Effector memory CD8-positive, alpha-beta T cell (primary cell): ENCODE measurements around the gene GRIP1.

Source experiments
- ATAC-seq: fragments of 150-1000 bp; cut with Tn5 transposase; replicated peaks from 2 replicates; pipeline ENCODE4 v1.10.0; 2021; ENCODE audit warnings: mild to moderate bottlenecking, moderate library complexity
- DNase-seq, 3 experiments: peaks; one replicate each; pipeline ENCODE4 v3.0.0; 2021
- H3K27ac Mint-ChIP-seq, 2 donors: one replicate each; pipeline ENCODE4 v1.8.0; 2022; ENCODE audit warnings: mild to moderate bottlenecking in 2 of 2, mixed read lengths in 2 of 2, moderate library complexity in 2 of 2
- H3K27me3 Mint-ChIP-seq, 2 donors: one replicate each; pipeline ENCODE4 v1.8.0; 2022; ENCODE audit warnings: mixed read lengths in 2 of 2
- H3K36me3 Mint-ChIP-seq: one replicate; pipeline ENCODE4 v1.8.0; 2022; ENCODE audit warnings: mild to moderate bottlenecking, moderate library complexity, mixed read lengths; ENCODE audit not compliant: insufficient read depth
- H3K4me1 Mint-ChIP-seq, 2 donors: one replicate each; pipeline ENCODE4 v1.8.0; 2022; ENCODE audit warnings: low read depth in 2 of 2, mixed read lengths in 2 of 2
- H3K4me3 Mint-ChIP-seq, 2 donors: one replicate each; pipeline ENCODE4 v1.8.0; 2022; ENCODE audit warnings: mild to moderate bottlenecking in 2 of 2, mixed read lengths in 2 of 2, moderate library complexity in 2 of 2
- H3K9me3 Mint-ChIP-seq, 2 donors: one replicate each; pipeline ENCODE4 v1.8.0; 2022; ENCODE audit warnings: mixed read lengths in 2 of 2

The GRIP1 gene

GRCh38 chr12:66679461-66680084, 697 bp upstream of the GRIP1 start:
- no peak for DNase-seq
- Mint-ChIP-seq H3K27me3 (peaks cover 34 to 38% of the 10 kb centered on the region in 2 donors), H3K27ac (no peak overlapping the region), H3K9me3 (no peaks in the 10 kb centered on the region), H3K4me1 (no peaks in the 10 kb centered on the region), H3K4me3 (no peak overlapping the region), H3K36me3 (no peaks in the 10 kb centered on the region)
- no peak for ATAC-seq

GRCh38 chr12:66676241-66676640, 2.6 kb downstream of the GRIP1 start:
- ATAC-seq = no peak
- Mint-ChIP-seq H3K27me3 (peaks cover 35 to 38% of the 10 kb centered on the region in 2 donors), H3K36me3 (no peaks in the 10 kb centered on the region)

GRCh38 chr12:66674495-66675122, 4.3 kb downstream of the GRIP1 start:
- ATAC-seq = no peak
- no peaks in the 10 kb centered on the region for H3K9me3 Mint-ChIP-seq
- H3K4me3 Mint-ChIP-seq = no peak overlapping the region
- DNase-seq = no peak
- no peaks in the 10 kb centered on the region for H3K36me3 Mint-ChIP-seq
- H3K27ac Mint-ChIP-seq = no peak overlapping the region
- H3K27me3 Mint-ChIP-seq = peaks cover 38 to 41% of the 10 kb centered on the region in 2 donors
- H3K4me1 Mint-ChIP-seq = no peaks in the 10 kb centered on the region

More at GRCh38 chr12:66676241-66676640, 2.6 kb downstream of the GRIP1 start:
- Mint-ChIP-seq H3K9me3 (no peaks in the 10 kb centered on the region), H3K27ac (peak overlapping the region in 1 of 2 donors; percentile 55), H3K4me1 (no peaks in the 10 kb centered on the region), H3K4me3 (no peak overlapping the region)
- no peak for DNase-seq

- H3K36me3 Mint-ChIP-seq = no peaks in the 10 kb centered on the region
- no peak overlapping the region for H3K4me3 Mint-ChIP-seq
- no peaks in the 10 kb centered on the region for H3K9me3 Mint-ChIP-seq
- DNase-seq (no peak), ATAC-seq (no peak)
- no peaks in the 10 kb centered on the region for H3K4me1 Mint-ChIP-seq
- peaks cover 49 to 65% of the 10 kb centered on the region in 2 donors for H3K27me3 Mint-ChIP-seq
- H3K27ac Mint-ChIP-seq = no peak overlapping the region
These were observed 9.3 kb downstream of the GRIP1 start for GRCh38 chr12:66669541-66669940.

GRCh38 chr12:66668311-66668710, 10.6 kb downstream of the GRIP1 start:
- H3K27me3 Mint-ChIP-seq = peaks cover 46 to 57% of the 10 kb centered on the region in 2 donors
- no peak for DNase-seq
- H3K4me1 Mint-ChIP-seq = no peaks in the 10 kb centered on the region
- H3K4me3 Mint-ChIP-seq = no peak overlapping the region
- H3K9me3 Mint-ChIP-seq = no peaks in the 10 kb centered on the region
- no peaks in the 10 kb centered on the region for H3K36me3 Mint-ChIP-seq
- no peak overlapping the region for H3K27ac Mint-ChIP-seq
- ATAC-seq = no peak

- Mint-ChIP-seq H3K9me3 (no peaks in the 10 kb centered on the region), H3K36me3 (no peaks in the 10 kb centered on the region), H3K4me3 (no peak overlapping the region), H3K27ac (no peak overlapping the region), H3K4me1 (no peaks in the 10 kb centered on the region), H3K27me3 (peaks cover 48 to 57% of the 10 kb centered on the region in 2 donors)
- ATAC-seq (no peak), DNase-seq (no peak)
These were observed 11.0 kb downstream of the GRIP1 start for GRCh38 chr12:66667906-66668305.

GRCh38 chr12:66666481-66666880, 12.4 kb downstream of the GRIP1 start:
- Mint-ChIP-seq H3K9me3 (no peaks in the 10 kb centered on the region), H3K4me3 (no peak overlapping the region), H3K27ac (no peak overlapping the region), H3K27me3 (peaks cover 50 to 58% of the 10 kb centered on the region in 2 donors), H3K4me1 (no peaks in the 10 kb centered on the region), H3K36me3 (no peaks in the 10 kb centered on the region)
- no peak for DNase-seq
- ATAC-seq = no peak

- Mint-ChIP-seq H3K4me1 (no peaks in the 10 kb centered on the region), H3K36me3 (no peaks in the 10 kb centered on the region), H3K9me3 (no peaks in the 10 kb centered on the region), H3K4me3 (no peak overlapping the region), H3K27me3 (peaks cover 43 to 48% of the 10 kb centered on the region in 2 donors), H3K27ac (no peak overlapping the region)
- no peak for ATAC-seq
- DNase-seq = no peak
These were observed 13.4 kb downstream of the GRIP1 start for GRCh38 chr12:66665435-66665985.

GRCh38 chr12:66664076-66664475, 14.8 kb downstream of the GRIP1 start:
- no peak overlapping the region for H3K27ac Mint-ChIP-seq
- no peaks in the 10 kb centered on the region for H3K9me3 Mint-ChIP-seq
- no peak for DNase-seq
- no peak overlapping the region for H3K4me3 Mint-ChIP-seq
- no peak for ATAC-seq
- no peaks in the 10 kb centered on the region for H3K4me1 Mint-ChIP-seq
- H3K27me3 Mint-ChIP-seq = peaks cover 40 to 48% of the 10 kb centered on the region in 2 donors
- H3K36me3 Mint-ChIP-seq = no peaks in the 10 kb centered on the region

GRCh38 chr12:66663611-66664010, 15.3 kb downstream of the GRIP1 start:
- Mint-ChIP-seq H3K4me1 (no peaks in the 10 kb centered on the region), H3K36me3 (no peaks in the 10 kb centered on the region), H3K9me3 (no peaks in the 10 kb centered on the region), H3K27me3 (peaks cover 41 to 49% of the 10 kb centered on the region in 2 donors), H3K27ac (no peak overlapping the region), H3K4me3 (no peak overlapping the region)
- DNase-seq (no peak), ATAC-seq (no peak)

- H3K4me3 Mint-ChIP-seq = no peak overlapping the region
- no peaks in the 10 kb centered on the region for H3K9me3 Mint-ChIP-seq
- H3K4me1 Mint-ChIP-seq = no peaks in the 10 kb centered on the region
- DNase-seq (no peak), ATAC-seq (no peak)
- H3K27me3 Mint-ChIP-seq = peaks cover 32 to 41% of the 10 kb centered on the region in 2 donors
- H3K36me3 Mint-ChIP-seq = no peaks in the 10 kb centered on the region
- H3K27ac Mint-ChIP-seq = no peak overlapping the region
These were observed 16.1 kb downstream of the GRIP1 start for GRCh38 chr12:66662729-66663128.

- Mint-ChIP-seq H3K36me3 (no peaks in the 10 kb centered on the region), H3K27ac (no peak overlapping the region), H3K27me3 (peaks cover 26 to 36% of the 10 kb centered on the region in 2 donors), H3K4me3 (no peak overlapping the region), H3K4me1 (no peaks in the 10 kb centered on the region), H3K9me3 (no peaks in the 10 kb centered on the region)
- DNase-seq (no peak), ATAC-seq (peak; percentile 39)
These were observed 16.7 kb downstream of the GRIP1 start for GRCh38 chr12:66662179-66662578.

- Mint-ChIP-seq H3K27me3 (peaks cover 19 to 29% of the 10 kb centered on the region in 2 donors), H3K9me3 (no peaks in the 10 kb centered on the region), H3K4me1 (no peaks in the 10 kb centered on the region), H3K4me3 (no peak overlapping the region), H3K36me3 (no peaks in the 10 kb centered on the region), H3K27ac (no peak overlapping the region)
- DNase-seq = no peak
- ATAC-seq = no peak
These were observed 17.5 kb downstream of the GRIP1 start for GRCh38 chr12:66661357-66661756.

GRCh38 chr12:66653796-66654195, 25.1 kb downstream of the GRIP1 start:
- no peak for DNase-seq
- H3K27ac Mint-ChIP-seq = no peak overlapping the region
- no peak for ATAC-seq
- no peaks in the 10 kb centered on the region for H3K36me3 Mint-ChIP-seq
- peaks cover 16 to 19% of the 10 kb centered on the region in 2 donors for H3K27me3 Mint-ChIP-seq
- no peaks in the 10 kb centered on the region for H3K9me3 Mint-ChIP-seq
- H3K4me1 Mint-ChIP-seq = no peaks in the 10 kb centered on the region
- H3K4me3 Mint-ChIP-seq = no peak overlapping the region
